Mesendoderm (in vitro differentiated cells): ENCODE measurements around the gene GRAMD4.
"Not testable (repeated sequence)": the region's sequence is repeated elsewhere in the genome, so short reads cannot be mapped to it uniquely, and the experiment has no call there.

ENCODE experiments used
- DNase-seq: peaks from one replicate; pipeline ENCODE4 v3.0.0; 2013
- H2AK5ac ChIP-seq: 2 replicates; pipeline ENCODE4 v1.6.1; 2013; ENCODE audit warnings: low read length, inconsistent platforms
- H2BK120ac ChIP-seq: 2 replicates; pipeline ENCODE4 v1.6.1; 2013; ENCODE audit warnings: low read depth, mild to moderate bottlenecking, low read length, moderate library complexity, mixed read lengths
- H2BK15ac ChIP-seq: replicated peaks from 2 replicates; pipeline ENCODE4 v1.6.1; 2013; ENCODE audit warnings: low read depth, mild to moderate bottlenecking, moderate library complexity
- H2BK5ac ChIP-seq: 2 replicates; pipeline ENCODE4 v1.6.1; 2013; ENCODE audit warnings: low read length, inconsistent platforms
- H3K18ac ChIP-seq: 2 replicates; pipeline ENCODE4 v1.6.1; 2013; ENCODE audit warnings: mild to moderate bottlenecking, low read length, mixed read lengths
- H3K23ac ChIP-seq: one replicate; pipeline ENCODE4 v1.6.1; 2013; ENCODE audit warnings: low read length
- H3K27ac ChIP-seq: 2 replicates; pipeline ENCODE4 v1.5.1; 2013; ENCODE audit warnings: low read depth, mild to moderate bottlenecking, inconsistent platforms, low read length, moderate library complexity
- H3K27me3 ChIP-seq: 2 replicates; pipeline ENCODE4 v1.6.1; 2013; ENCODE audit warnings: low read length, control low read depth, mild to moderate bottlenecking, inconsistent platforms; ENCODE audit not compliant: insufficient read depth, poor library complexity
- H3K36me3 ChIP-seq: 2 replicates; pipeline ENCODE4 v1.6.1; 2013; ENCODE audit warnings: low read length, inconsistent platforms; ENCODE audit not compliant: control insufficient read depth, insufficient read depth
- H3K4ac ChIP-seq: one replicate; pipeline ENCODE4 v1.6.1; 2013; ENCODE audit warnings: low read depth, mild to moderate bottlenecking, low read length, moderate library complexity
- H3K4me1 ChIP-seq: 2 replicates; pipeline ENCODE4 v1.6.1; 2013; ENCODE audit warnings: low read depth, low read length, inconsistent platforms; ENCODE audit not compliant: control insufficient read depth
- H3K4me2 ChIP-seq: 2 replicates; pipeline ENCODE4 v1.6.1; 2013; ENCODE audit warnings: low read length
- H3K4me3 ChIP-seq: 2 replicates; pipeline ENCODE4 v1.5.1; 2013; ENCODE audit warnings: mild to moderate bottlenecking, low read length
- H3K56ac ChIP-seq: one replicate; pipeline ENCODE4 v1.6.1; 2013; ENCODE audit warnings: low read length
- H3K79me1 ChIP-seq: 2 replicates; pipeline ENCODE4 v1.6.1; 2013; ENCODE audit warnings: low read length, inconsistent platforms
- H3K79me2 ChIP-seq: 2 replicates; pipeline ENCODE4 v1.6.1; 2013; ENCODE audit warnings: mild to moderate bottlenecking, low read length; ENCODE audit not compliant: control insufficient read depth, insufficient read depth
- H3K9ac ChIP-seq: 2 replicates; pipeline ENCODE4 v1.6.1; 2013; ENCODE audit warnings: low read length, inconsistent platforms
- H4K5ac ChIP-seq: one replicate; pipeline ENCODE4 v1.6.1; 2013; ENCODE audit warnings: low read length
- H4K8ac ChIP-seq: one replicate; pipeline ENCODE4 v1.6.1; 2013; ENCODE audit warnings: low read depth, mild to moderate bottlenecking, control low read depth, low read length, moderate library complexity
- WGBS: extraction: QIAGEN DNeasy Blood & Tissue Kit; methylation state at CpG from one replicate; pipeline ENCODE4 v1.1.7; 2013; ENCODE audit warnings: low lambda C conversion rate, missing lambda C conversion rate; ENCODE audit not compliant: insufficient coverage; ENCODE audit errors: extremely low coverage; 5-methylcytosine and 5-hydroxymethylcytosine counted together

The GRAMD4 gene

GRCh38 chr22:46618667-46619066, 1.5 kb upstream of the GRAMD4 start:
- H3K36me3 ChIP-seq, result no peaks in the 10 kb centered on the region
- no peak overlapping the region for H3K4ac ChIP-seq
- no peak overlapping the region for H3K4me3 ChIP-seq
- no peak overlapping the region for H3K18ac ChIP-seq
- no peak overlapping the region for H3K23ac ChIP-seq
- no CpG with 5 or more reads among the region's 19 CpGs for WGBS
- DNase-seq, result no peak
- H3K27ac ChIP-seq, result no peak overlapping the region
- H2AK5ac ChIP-seq, result no peak overlapping the region
- no peak overlapping the region for H2BK120ac ChIP-seq
- H4K8ac ChIP-seq, result no peak overlapping the region
- H2BK15ac ChIP-seq, result no peak overlapping the region
- H3K4me2 ChIP-seq, result no peak overlapping the region
- no peaks in the 10 kb centered on the region for H3K79me2 ChIP-seq
- H3K56ac ChIP-seq, result no peak overlapping the region
- peaks cover 2% of the 10 kb centered on the region for H3K4me1 ChIP-seq
- H3K79me1 ChIP-seq, result no peaks in the 10 kb centered on the region
- no peak overlapping the region for H4K5ac ChIP-seq
- no peak overlapping the region for H2BK5ac ChIP-seq
- no peaks in the 10 kb centered on the region for H3K27me3 ChIP-seq
- no peak overlapping the region for H3K9ac ChIP-seq

- Histone ChIP-seq H2AK5ac (no peak overlapping the region), H2BK120ac (no peak overlapping the region), H3K4me1 (no peaks in the 10 kb centered on the region), H3K79me1 (no peaks in the 10 kb centered on the region), H3K18ac (no peak overlapping the region), H3K4me3 (no peak overlapping the region), H3K4ac (no peak overlapping the region), H3K56ac (no peak overlapping the region), H2BK5ac (no peak overlapping the region), H3K36me3 (no peaks in the 10 kb centered on the region), H3K23ac (no peak overlapping the region), H3K4me2 (no peak overlapping the region), H3K9ac (no peak overlapping the region), H3K27ac (no peak overlapping the region), H3K79me2 (no peaks in the 10 kb centered on the region), H3K27me3 (no peaks in the 10 kb centered on the region), H2BK15ac (no peak overlapping the region), H4K5ac (no peak overlapping the region), H4K8ac (no peak overlapping the region)
- no CpG with 5 or more reads among the region's 10 CpGs for WGBS
- DNase-seq, result no peak
These were observed 851 bp upstream of the GRAMD4 start for GRCh38 chr22:46619240-46619829.

- no peak overlapping the region for H2AK5ac ChIP-seq
- H3K56ac ChIP-seq, result no peak overlapping the region
- no peaks in the 10 kb centered on the region for H3K4me1 ChIP-seq
- no peaks in the 10 kb centered on the region for H3K27me3 ChIP-seq
- no peak overlapping the region for H2BK120ac ChIP-seq
- H3K4ac ChIP-seq, result no peak overlapping the region
- no peak overlapping the region for H3K27ac ChIP-seq
- H3K79me2 ChIP-seq, result no peaks in the 10 kb centered on the region
- H3K9ac ChIP-seq, result no peak overlapping the region
- no CpG with 5 or more reads among the region's 23 CpGs for WGBS
- H2BK15ac ChIP-seq, result no peak overlapping the region
- H3K18ac ChIP-seq, result no peak overlapping the region
- no peak overlapping the region for H3K23ac ChIP-seq
- no peak overlapping the region for H4K8ac ChIP-seq
- H3K4me2 ChIP-seq, result no peak overlapping the region
- no peak overlapping the region for H3K4me3 ChIP-seq
- no peaks in the 10 kb centered on the region for H3K36me3 ChIP-seq
- H3K79me1 ChIP-seq, result no peaks in the 10 kb centered on the region
- DNase-seq, result no peak
- no peak overlapping the region for H2BK5ac ChIP-seq
- no peak overlapping the region for H4K5ac ChIP-seq
These were observed 529 bp downstream of the GRAMD4 start for GRCh38 chr22:46620588-46621242.

- H3K4me2 ChIP-seq, H4K8ac ChIP-seq, H2BK5ac ChIP-seq, H3K56ac ChIP-seq, H2AK5ac ChIP-seq, H3K4ac ChIP-seq, H2BK15ac ChIP-seq, H4K5ac ChIP-seq, H3K27ac ChIP-seq, H3K27me3 ChIP-seq, H3K9ac ChIP-seq, H3K23ac ChIP-seq, H3K18ac ChIP-seq, H3K79me1 ChIP-seq, H3K4me3 ChIP-seq, DNase-seq, H3K4me1 ChIP-seq, H3K36me3 ChIP-seq, H2BK120ac ChIP-seq, H3K79me2 ChIP-seq: not testable (repeated sequence)
- no CpG with 5 or more reads among the region's 38 CpGs for WGBS
These were observed 1.2 kb downstream of the GRAMD4 start for GRCh38 chr22:46621243-46621930.

GRCh38 chr22:46622081-46622521, 1.9 kb downstream of the GRAMD4 start:
- no peak overlapping the region for H3K9ac ChIP-seq
- no peak overlapping the region for H3K23ac ChIP-seq
- H2BK5ac ChIP-seq, result no peak overlapping the region
- H3K4ac ChIP-seq, result no peak overlapping the region
- H3K79me1 ChIP-seq, result no peaks in the 10 kb centered on the region
- H3K4me3 ChIP-seq, result no peak overlapping the region
- H3K4me2 ChIP-seq, result no peak overlapping the region
- no peak for DNase-seq
- WGBS, result no CpG with 5 or more reads among the region's 14 CpGs
- peak overlapping the region; percentile 25 for H3K56ac ChIP-seq
- H3K79me2 ChIP-seq, result no peaks in the 10 kb centered on the region
- H4K8ac ChIP-seq, result no peak overlapping the region
- H3K27me3 ChIP-seq, result no peaks in the 10 kb centered on the region
- no peak overlapping the region for H3K18ac ChIP-seq
- no peak overlapping the region for H3K27ac ChIP-seq
- H3K36me3 ChIP-seq, result no peaks in the 10 kb centered on the region
- no peak overlapping the region for H2AK5ac ChIP-seq
- no peak overlapping the region for H4K5ac ChIP-seq
- H2BK120ac ChIP-seq, result no peak overlapping the region
- H2BK15ac ChIP-seq, result no peak overlapping the region
- no peaks in the 10 kb centered on the region for H3K4me1 ChIP-seq
